Epithelial cell of esophagus (primary cell): Measurements from ENCODE around the gene FBXW11.
A peak's percentile ranks its signal among the peaks of the same experiment; 100 is the strongest.

Source experiments
- DNase-seq: peaks from one replicate; pipeline ENCODE4 v3.0.0; 2010; ENCODE audit warnings: low read depth
- H3K4me3 ChIP-seq: 2 replicates; pipeline ENCODE4 v1.5.1; 2011; ENCODE audit warnings: mild to moderate bottlenecking, low read length, control low read depth
- CTCF ChIP-seq: IDR thresholded peaks from 2 replicates; pipeline ENCODE4 v1.5.1; 2011; ENCODE audit warnings: low read depth, mild to moderate bottlenecking, low read length, control low read depth, inconsistent platforms; ENCODE audit not compliant: insufficient read depth; ENCODE audit errors: missing control alignments

The FBXW11 gene

GRCh38 chr5:171855798-171856763 is 150.4 kb downstream of the FBXW11 start:
- no peak for DNase-seq
- no peak overlapping the region for H3K4me3 ChIP-seq
- TF ChIP-seq CTCF: no peak

GRCh38 chr5:171855265-171855664 is 151.2 kb downstream of the FBXW11 start:
- TF ChIP-seq CTCF: no peak
- no peak overlapping the region for H3K4me3 ChIP-seq
- DNase-seq: no peak

GRCh38 chr5:171852255-171852681 is 154.2 kb downstream of the FBXW11 start:
- H3K4me3 ChIP-seq: no peak overlapping the region
- DNase-seq: peak; percentile 10
- TF ChIP-seq CTCF: no peak

- no peak for TF ChIP-seq CTCF
- no peak for DNase-seq
- no peak overlapping the region for H3K4me3 ChIP-seq
These were observed 155.2 kb downstream of the FBXW11 start for GRCh38 chr5:171851251-171851650.

- H3K4me3 ChIP-seq: no peak overlapping the region
- peak; percentile 18 for DNase-seq
- TF ChIP-seq CTCF: peak; percentile 48
These were observed 156.0 kb downstream of the FBXW11 start for GRCh38 chr5:171850324-171850947.

GRCh38 chr5:171849585-171850323 is 156.7 kb downstream of the FBXW11 start:
- no peak overlapping the region for H3K4me3 ChIP-seq
- no peak for TF ChIP-seq CTCF
- no peak for DNase-seq
